ENCODE results near the gene NFKBIB. TPM values are rescaled to one million over a fixed set of nuclear protein-coding genes. Genes with fewer than 3 reads are reported as not detected.

Gene NFKBIB
- total and polyA plus RNA-seq, 2 donors (not counting 3 experiments of a cell fraction or from before 2014, with no cell fraction given): 25.0 to 30.8 TPM

GRCh38 chr19:38917921-38918491, 18.2 kb downstream of the NFKBIB start:
- BruUV-seq (replicated peaks): no TSS peak
- CTCF ChIA-PET: interaction anchor here (0.6 kb wide), 1 partner anchor 683 kb away, joined by 4 read pairs; no protein-coding TSS in a partner anchor

More at GRCh38 chr19:38917921-38918491, 18.2 kb downstream of the NFKBIB start:
- H3K27me3 ChIP-seq (ENCODE audit: control insufficient read depth in 2 of 2, insufficient read depth in 2 of 2, low read length in 2 of 2): no peaks in the 10 kb centered on the region
- no peaks in the 10 kb centered on the region for H3K4me1 ChIP-seq (ENCODE audit: control insufficient read depth, extremely low read depth, insufficient read depth, low read length)
- no peaks in the 10 kb centered on the region for H3K36me3 ChIP-seq (ENCODE audit: control insufficient read depth in 2 of 2, extremely low read depth in 1 of 2, insufficient read depth in 2 of 2, low read length in 2 of 2)
- H2AFZ ChIP-seq (ENCODE audit: low read depth, low read length): no peak overlapping the region
- no peaks in the 10 kb centered on the region for H4K20me1 ChIP-seq (replicated peaks; ENCODE audit: control insufficient read depth, extremely low read depth, insufficient read depth, low read length)
- no peak overlapping the region for H3K4me3 ChIP-seq (replicated peaks in 1 of 3; ENCODE audit: insufficient read depth in 1 of 3, low read depth in 1 of 3, low read length in 3 of 3)
- TF ChIP-seq JUN (IDR thresholded peaks at IDR 0.05; ENCODE audit: borderline replicate concordance, insufficient read depth, insufficient read length, low read depth) (no peak), CTCF (IDR thresholded peaks at IDR 0.05; ENCODE audit: extremely low read depth in 1 of 2, insufficient read depth in 1 of 2, low read depth in 1 of 2, low read length in 2 of 2) (peak in 1 of 2 donors; percentile 14)
- POLR2A ChIA-PET: interaction anchor here (0.7 kb wide), 1 partner anchor 263 kb away, joined by 5 read pairs; no protein-coding TSS in a partner anchor
- no peak overlapping the region for H3K27ac ChIP-seq (ENCODE audit: insufficient read depth, low read depth, low read length)
- no peak overlapping the region for H3K9ac ChIP-seq (replicated peaks; ENCODE audit: extremely low read depth, insufficient read depth, low read length)
- H3K9me3 ChIP-seq (replicated peaks; ENCODE audit: control insufficient read depth, insufficient read depth, low read length): no peaks in the 10 kb centered on the region
- FAIRE-seq (no peak), DNase-seq (ENCODE audit: low read depth, low spot score) (no peak)
- intact Hi-C loops (cut with micrococcal nuclease) (no loop called here), dilution Hi-C loops (cut with MboI; ENCODE audit: extremely low pct_ligation_motif_present, low sequenced_read_pairs) (no loop called here)
- no peak overlapping the region for H3K4me2 ChIP-seq (ENCODE audit: insufficient read depth, low read length)
- H3K9me1 ChIP-seq (replicated peaks; ENCODE audit: control insufficient read depth, extremely low read depth, insufficient read depth, low read length): no peaks in the 10 kb centered on the region
- no peaks in the 10 kb centered on the region for H3K79me2 ChIP-seq (ENCODE audit: control insufficient read depth, insufficient read depth, low read length)

Measured in endothelial cell of umbilical vein (primary cell).